Measurements from ENCODE around the gene MYBPHL. TPM values are rescaled to one million over a fixed set of nuclear protein-coding genes. Genes with fewer than 3 reads are reported as not detected.

Gene MYBPHL
- total RNA-seq, 2 donors from 2014 or later = not detected

DNA sequence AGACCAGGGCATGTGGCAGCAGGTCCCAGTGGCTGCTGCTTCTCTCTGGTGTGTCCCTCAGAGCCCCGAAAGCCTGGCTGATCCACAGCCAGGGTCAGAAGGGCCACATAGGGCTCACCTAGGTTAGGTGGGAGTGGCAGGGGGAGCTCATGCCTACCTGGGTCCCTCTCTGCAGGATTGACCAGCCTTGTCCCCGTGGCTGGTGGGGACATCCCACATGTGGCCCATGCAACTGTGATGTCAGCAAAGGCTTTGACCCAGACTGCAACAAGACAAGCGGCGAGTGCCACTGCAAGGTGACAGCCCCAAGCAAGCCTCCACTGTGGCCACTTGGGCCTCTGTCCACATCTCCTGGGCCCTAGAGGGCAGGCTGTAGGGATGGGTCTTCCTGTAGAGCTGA, 41.8 kb downstream of the MYBPHL start:
- no peak for TF ChIP-seq CTCF (IDR thresholded peaks at IDR 0.05)

DNA sequence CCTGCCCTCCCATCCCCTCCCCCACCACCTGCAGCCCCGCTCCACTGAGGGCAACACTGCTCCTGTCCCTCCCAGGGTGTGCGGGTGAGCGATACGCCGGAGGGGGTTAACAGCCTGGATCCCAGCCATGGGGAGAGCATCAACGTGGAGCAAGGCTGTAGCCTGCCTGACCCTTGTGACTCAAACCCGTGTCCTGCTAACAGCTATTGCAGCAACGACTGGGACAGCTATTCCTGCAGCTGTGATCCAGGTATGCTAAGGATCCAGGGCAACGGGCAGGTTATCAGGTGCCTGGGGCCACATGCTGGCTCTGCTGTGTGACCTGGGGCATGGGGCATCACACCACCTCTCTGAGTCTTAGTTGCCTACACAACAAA, 42.4 kb downstream of the MYBPHL start:
- intact Hi-C loops (cut with DNase I) = no loop called here
- Histone ChIP-seq H3K4me1 (no peaks in the 10 kb centered on the region), H3K27me3 (no peaks in the 10 kb centered on the region), H3K9me3 (no peaks in the 10 kb centered on the region), H3K27ac (no peak overlapping the region), H3K4me3 (no peak overlapping the region), H3K36me3 (no peaks in the 10 kb centered on the region), H3K9ac (ENCODE audit: low read depth in 2 of 2, low read length in 2 of 2) (no peak overlapping the region)
- no peak for DNase-seq
- TF ChIP-seq CTCF (IDR thresholded peaks at IDR 0.05) = no peak

More for the DNA sequence above, 41.8 kb downstream of the MYBPHL start:
- no peaks in the 10 kb centered on the region for H3K9me3 ChIP-seq
- H3K4me3 ChIP-seq = no peak overlapping the region
- DNase-seq = no peak
- intact Hi-C loops (cut with DNase I) = no loop called here
- no peaks in the 10 kb centered on the region for H3K36me3 ChIP-seq
- no peak overlapping the region for H3K27ac ChIP-seq
- H3K9ac ChIP-seq (ENCODE audit: low read depth in 2 of 2, low read length in 2 of 2) = no peak overlapping the region
- no peaks in the 10 kb centered on the region for H3K27me3 ChIP-seq
- H3K4me1 ChIP-seq = no peaks in the 10 kb centered on the region

GRCh38 chr1:109263597-109264378, 43.0 kb downstream of the MYBPHL start:
- intact Hi-C loops (cut with DNase I) = no loop called here
- DNase-seq = peak; percentile 85
- Histone ChIP-seq H3K4me3 (no peak overlapping the region), H3K36me3 (no peaks in the 10 kb centered on the region), H3K4me1 (no peaks in the 10 kb centered on the region), H3K9me3 (no peaks in the 10 kb centered on the region), H3K27me3 (no peaks in the 10 kb centered on the region), H3K27ac (no peak overlapping the region), H3K9ac (ENCODE audit: low read depth in 2 of 2, low read length in 2 of 2) (no peak overlapping the region)
- TF ChIP-seq CTCF (IDR thresholded peaks at IDR 0.05) = peak; percentile 91

GRCh38 chr1:109263234-109263596, 43.6 kb downstream of the MYBPHL start:
- no peak for TF ChIP-seq CTCF (IDR thresholded peaks at IDR 0.05)
- DNase-seq = no peak
- Histone ChIP-seq H3K9me3 (no peaks in the 10 kb centered on the region), H3K4me1 (no peaks in the 10 kb centered on the region), H3K27me3 (no peaks in the 10 kb centered on the region), H3K4me3 (no peak overlapping the region), H3K9ac (ENCODE audit: low read depth in 2 of 2, low read length in 2 of 2) (no peak overlapping the region), H3K36me3 (no peaks in the 10 kb centered on the region), H3K27ac (no peak overlapping the region)
- intact Hi-C loops (cut with DNase I) = no loop called here

DNA sequence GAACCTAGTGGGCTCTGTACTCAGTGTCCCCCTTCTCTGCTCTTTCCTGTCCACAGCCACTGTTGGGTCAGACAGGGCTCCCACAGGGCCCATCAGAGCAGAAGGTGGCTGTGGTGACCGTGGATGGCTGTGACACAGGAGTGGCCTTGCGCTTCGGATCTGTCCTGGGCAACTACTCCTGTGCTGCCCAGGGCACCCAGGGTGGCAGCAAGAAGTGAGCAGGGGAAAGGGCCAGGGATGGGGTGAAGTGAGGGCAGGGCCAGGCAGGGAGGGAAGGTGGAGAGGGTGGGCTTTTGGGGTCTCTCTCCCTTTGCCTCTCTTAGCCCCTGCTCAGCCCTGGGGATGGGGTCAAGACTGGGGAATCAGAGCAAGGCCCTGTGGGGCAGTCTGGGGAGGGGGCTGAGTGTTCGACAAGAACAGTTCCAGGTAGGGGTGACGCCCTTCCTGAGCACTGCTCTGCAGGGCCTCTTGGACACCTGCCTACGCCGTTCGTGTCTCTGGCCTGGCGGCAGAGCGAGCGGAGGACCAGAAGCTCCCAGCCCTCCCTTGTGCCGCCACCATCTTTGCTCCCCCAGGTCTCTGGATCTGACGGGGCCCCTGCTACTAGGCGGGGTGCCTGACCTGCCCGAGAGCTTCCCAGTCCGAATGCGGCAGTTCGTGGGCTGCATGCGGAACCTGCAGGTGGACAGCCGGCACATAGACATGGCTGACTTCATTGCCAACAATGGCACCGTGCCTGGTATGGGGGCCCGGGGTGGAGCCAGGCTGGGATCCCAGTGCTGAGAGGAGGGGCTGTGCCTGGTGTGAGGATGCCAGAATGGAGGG, 44.4 kb downstream of the MYBPHL start:
- H3K9ac ChIP-seq (ENCODE audit: low read depth in 2 of 2, low read length in 2 of 2) = no peak overlapping the region
- intact Hi-C loops (cut with DNase I) = no loop called here
- H3K27ac ChIP-seq = no peak overlapping the region
- no peak overlapping the region for H3K4me3 ChIP-seq
- H3K36me3 ChIP-seq = no peaks in the 10 kb centered on the region
- no peaks in the 10 kb centered on the region for H3K9me3 ChIP-seq
- H3K4me1 ChIP-seq = no peaks in the 10 kb centered on the region
- no peak for DNase-seq
- no peaks in the 10 kb centered on the region for H3K27me3 ChIP-seq
- no peak for TF ChIP-seq CTCF (IDR thresholded peaks at IDR 0.05)

Measured in colonic mucosa (tissue), 4 donors.